Measurements from ENCODE around the gene ZNF277.

Gene ZNF277

GRCh38 chr7:112185005-112185834, 21.3 kb upstream of the ZNF277 start:
- no peak for DNase-seq

- no peak for DNase-seq
Observed at GRCh38 chr7:112186300-112186699, 20.2 kb upstream of the ZNF277 start.

- no peak for DNase-seq
Observed at GRCh38 chr7:112188257-112188656, 18.2 kb upstream of the ZNF277 start.

GRCh38 chr7:112189691-112190090, 16.8 kb upstream of the ZNF277 start:
- no peak for DNase-seq

- DNase-seq: no peak
Observed at GRCh38 chr7:112190120-112190519, 16.4 kb upstream of the ZNF277 start.

- DNase-seq: no peak
Observed at GRCh38 chr7:112192236-112193154, 14.0 kb upstream of the ZNF277 start.

GRCh38 chr7:112193915-112194502, 12.5 kb upstream of the ZNF277 start:
- no peak for DNase-seq

- no peak for DNase-seq
Observed at GRCh38 chr7:112195717-112196116, 10.8 kb upstream of the ZNF277 start.

GRCh38 chr7:112197322-112197721, 9.2 kb upstream of the ZNF277 start:
- no peak for DNase-seq

- no peak for DNase-seq
Observed at GRCh38 chr7:112199035-112199655, 7.3 kb upstream of the ZNF277 start.

GRCh38 chr7:112199672-112200071, 6.8 kb upstream of the ZNF277 start:
- no peak for DNase-seq

- no peak for DNase-seq
Observed at GRCh38 chr7:112201411-112201810, 5.1 kb upstream of the ZNF277 start.

GRCh38 chr7:112201839-112202238, 4.7 kb upstream of the ZNF277 start:
- DNase-seq: no peak

- peak; percentile 26 for DNase-seq
Observed at GRCh38 chr7:112202816-112203215, 3.7 kb upstream of the ZNF277 start.

- no peak for DNase-seq
Observed at GRCh38 chr7:112203365-112203739, 3.1 kb upstream of the ZNF277 start.

GRCh38 chr7:112204499-112205342, 1.8 kb upstream of the ZNF277 start:
- DNase-seq: no peak

GRCh38 chr7:112205343-112206237, 905 bp upstream of the ZNF277 start:
- DNase-seq: peak; percentile 49

- no peak for DNase-seq
Observed at GRCh38 chr7:112206991-112207592, 597 bp downstream of the ZNF277 start.

GRCh38 chr7:112207765-112208164, 1.3 kb downstream of the ZNF277 start:
- DNase-seq: no peak

GRCh38 chr7:112211348-112211907, 4.9 kb downstream of the ZNF277 start:
- no peak for DNase-seq

Data from activated naive CD4-positive, alpha-beta T cell treated with anti-CD3 and anti-CD28 coated beads, Interleukin-2, amount 50 U/mL, for 16 hours (primary cell).